Measurements from ENCODE around the gene GGA2.

GGA2 gene

GRCh38 chr16:23534868-23535860 is 24.9 kb upstream of the GGA2 start:
- peaks cover 3% of the 10 kb centered on the region; the same call in 1 of the 2 replicates for H3K36me3 ChIP-seq (ENCODE audit: low read length)
- no peaks in the 10 kb centered on the region for H3K9me2 ChIP-seq (replicated peaks; ENCODE audit: insufficient read depth, low read length)
- no peaks in the 10 kb centered on the region for H4K20me1 ChIP-seq (ENCODE audit: low read depth, low read length)

DNA sequence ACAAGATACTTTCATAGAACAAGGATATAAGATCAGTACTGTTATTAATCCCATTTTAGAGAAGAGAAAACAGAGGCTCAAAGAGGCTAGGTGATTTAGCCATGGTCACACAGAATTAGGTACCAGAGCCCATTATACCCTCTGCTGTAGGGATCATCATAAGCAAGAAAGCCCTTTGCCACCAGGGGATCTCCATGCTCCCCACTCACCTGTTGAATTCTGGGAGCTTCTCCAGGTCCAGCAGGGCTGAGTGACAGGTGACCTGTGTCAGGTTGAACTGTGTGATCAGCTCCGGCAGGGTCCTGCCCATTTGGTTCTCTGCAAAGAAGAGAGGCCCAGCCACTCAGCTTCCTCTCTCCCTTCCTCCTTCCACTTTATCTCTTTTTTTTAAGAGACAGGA is 22.2 kb upstream of the GGA2 start:
- Histone ChIP-seq H3K27me3 (ENCODE audit: low read length) (no peaks in the 10 kb centered on the region), H3K4me3 (ENCODE audit: insufficient read depth, low read length, poor library complexity, severe bottlenecking) (no peak overlapping the region), H2AFZ (ENCODE audit: low read depth, low read length, severe bottlenecking) (no peak overlapping the region), H3K9ac (ENCODE audit: low read length) (no peak overlapping the region), H4K20me1 (ENCODE audit: low read depth, low read length) (no peaks in the 10 kb centered on the region), H3K36me3 (ENCODE audit: low read length) (0 out of 2 replicates have a peak, but pooled peaks cover 3% of the 10 kb centered on the region), H3K9me2 (replicated peaks; ENCODE audit: insufficient read depth, low read length) (no peaks in the 10 kb centered on the region), H3K9me3 (ENCODE audit: insufficient read depth, low read length) (no peaks in the 10 kb centered on the region), H3F3A (ENCODE audit: insufficient read depth) (no peaks in the 10 kb centered on the region), H3K79me2 (ENCODE audit: insufficient read depth, low read length) (no peaks in the 10 kb centered on the region), H3K4me2 (ENCODE audit: low read depth, low read length, poor library complexity, severe bottlenecking) (no peak overlapping the region), H3K27ac (ENCODE audit: low read depth, low read length) (no peak overlapping the region)
- TF ChIP-seq EZH2phosphoT487 (conservative IDR thresholded peaks at IDR 0.05; ENCODE audit: low read length) = no peak
- no peak for TF ChIP-seq CTCF (IDR thresholded peaks at IDR 0.05; ENCODE audit: insufficient read depth, low read length, poor library complexity, severe bottlenecking)

More at GRCh38 chr16:23534868-23535860, 24.9 kb upstream of the GGA2 start:
- H3K9me3 ChIP-seq (ENCODE audit: insufficient read depth, low read length) = no peaks in the 10 kb centered on the region
- no peak overlapping the region for H3K4me2 ChIP-seq (ENCODE audit: low read depth, low read length, poor library complexity, severe bottlenecking)
- no peak overlapping the region for H3K4me3 ChIP-seq (ENCODE audit: insufficient read depth, low read length, poor library complexity, severe bottlenecking)
- no peaks in the 10 kb centered on the region for H3K79me2 ChIP-seq (ENCODE audit: insufficient read depth, low read length)
- no peak overlapping the region for H2AFZ ChIP-seq (ENCODE audit: low read depth, low read length, severe bottlenecking)
- H3K27me3 ChIP-seq (ENCODE audit: low read length) = no peaks in the 10 kb centered on the region
- H3F3A ChIP-seq (ENCODE audit: insufficient read depth) = no peaks in the 10 kb centered on the region
- H3K27ac ChIP-seq (ENCODE audit: low read depth, low read length) = no peak overlapping the region
- TF ChIP-seq CTCF (IDR thresholded peaks at IDR 0.05; ENCODE audit: insufficient read depth, low read length, poor library complexity, severe bottlenecking) (no peak), EZH2phosphoT487 (conservative IDR thresholded peaks at IDR 0.05; ENCODE audit: low read length) (no peak)
- H3K9ac ChIP-seq (ENCODE audit: low read length) = no peak overlapping the region

- TF ChIP-seq CTCF (IDR thresholded peaks at IDR 0.05; ENCODE audit: insufficient read depth, low read length, poor library complexity, severe bottlenecking) (no peak), EZH2phosphoT487 (conservative IDR thresholded peaks at IDR 0.05; ENCODE audit: low read length) (no peak)
- H3K4me2 ChIP-seq (ENCODE audit: low read depth, low read length, poor library complexity, severe bottlenecking) = no peak overlapping the region
- H3K79me2 ChIP-seq (ENCODE audit: insufficient read depth, low read length) = no peaks in the 10 kb centered on the region
- H3K27me3 ChIP-seq (ENCODE audit: low read length) = no peaks in the 10 kb centered on the region
- no peak overlapping the region for H3K9ac ChIP-seq (ENCODE audit: low read length)
- H2AFZ ChIP-seq (ENCODE audit: low read depth, low read length, severe bottlenecking) = no peak overlapping the region
- no peaks in the 10 kb centered on the region for H4K20me1 ChIP-seq (ENCODE audit: low read depth, low read length)
- H3K4me3 ChIP-seq (ENCODE audit: insufficient read depth, low read length, poor library complexity, severe bottlenecking) = no peak overlapping the region
- H3K9me3 ChIP-seq (ENCODE audit: insufficient read depth, low read length) = no peaks in the 10 kb centered on the region
- 0 out of 2 replicates have a peak, but pooled peaks cover 3% of the 10 kb centered on the region for H3K36me3 ChIP-seq (ENCODE audit: low read length)
- no peak overlapping the region for H3K27ac ChIP-seq (ENCODE audit: low read depth, low read length)
- H3F3A ChIP-seq (ENCODE audit: insufficient read depth) = no peaks in the 10 kb centered on the region
- H3K9me2 ChIP-seq (replicated peaks; ENCODE audit: insufficient read depth, low read length) = no peaks in the 10 kb centered on the region
Observed at GRCh38 chr16:23530062-23530461, 19.8 kb upstream of the GGA2 start.

Data from SU-DHL-6 (cell line).